K562 (cell line): ENCODE data around the gene CCT3. TPM values are rescaled to one million over a fixed set of nuclear protein-coding genes. Genes with fewer than 3 reads are reported as not detected.

Experiments used
- ASH1L ChIP-seq: fragments of 450-650 bp; IDR thresholded peaks from 2 replicates; pipeline ENCODE4 v1.6.1; 2018; ENCODE audit warnings: borderline replicate concordance, mild to moderate bottlenecking, low read depth; ENCODE audit not compliant: partially characterized antibody
- CBX8 ChIP-seq: fragments of 200-600 bp; sonication (generic); IDR thresholded peaks from 2 replicates; pipeline ENCODE4 v1.6.1; 2012; ENCODE audit warnings: borderline replicate concordance, mixed run types, low read depth, mild to moderate bottlenecking, moderate library complexity, mixed read lengths, low read length, control low read depth, inconsistent platforms; ENCODE audit not compliant: poor library complexity, severe bottlenecking; ENCODE audit errors: extremely low read depth
- DIDO1 ChIP-seq: fragments of 450-650 bp; IDR thresholded peaks from 2 replicates; pipeline ENCODE4 v1.6.1; 2016; ENCODE audit warnings: low read depth, missing biosample characterization, missing genetic modification characterization
- E2F8 ChIP-seq: fragments of 450-650 bp; IDR thresholded peaks from 2 replicates; pipeline ENCODE4 v1.7.1; 2018; ENCODE audit warnings: mild to moderate bottlenecking, low read depth; ENCODE audit not compliant: partially characterized antibody
- MEF2A ChIP-seq: IDR thresholded peaks from 2 replicates; pipeline ENCODE4 v1.6.1; 2011; ENCODE audit warnings: low read depth, mild to moderate bottlenecking, low read length, moderate library complexity; ENCODE audit not compliant: control insufficient read depth
- MYC ChIP-seq, 2 experiments: fragments of 250-450 bp in 1 of 2; sonication (Bioruptor Pico) in 1 of 2; IDR thresholded peaks; 2 replicates each; pipeline versions ENCODE4 v1.5.1 to v1.6.1; 2012 to 2021; ENCODE audit warnings: low read depth in 2 of 2, borderline replicate concordance in 1 of 2, improper control_type of control experiment in 1 of 2, low read length in 1 of 2, mild to moderate bottlenecking in 1 of 2, moderate library complexity in 1 of 2
- MYNN ChIP-seq, 2 experiments: sonication (generic); formaldehyde crosslinking in 1 of 2; IDR thresholded peaks; 2 replicates each; pipeline versions ENCODE4 v1.5.0 to v1.6.1; 2016 to 2020; ENCODE audit warnings: antibody characterized with exemption in 1 of 2, missing genetic modification reagents in 1 of 2
- NCOA1 ChIP-seq: fragments of 450-650 bp; IDR thresholded peaks from 2 replicates; pipeline ENCODE4 v1.6.1; 2016; ENCODE audit warnings: low read depth
- POLR2AphosphoS5 ChIP-seq: IDR thresholded peaks from 2 replicates; pipeline ENCODE4 v1.6.1; 2011; ENCODE audit warnings: mild to moderate bottlenecking, low read depth, low read length, moderate library complexity; ENCODE audit not compliant: control insufficient read depth, insufficient read depth
- RBFOX2 ChIP-seq: fragments of 200-400 bp; formaldehyde crosslinking; IDR thresholded peaks from 2 replicates; pipeline ENCODE4 v1.6.1; 2017; ENCODE audit warnings: low read depth, mild to moderate bottlenecking, low read length, moderate library complexity
- SMAD3 ChIP-seq: fragments of 450-650 bp; formaldehyde crosslinking; conservative IDR thresholded peaks from 2 replicates; pipeline ENCODE4 v1.4.0; 2020; ENCODE audit warnings: mild to moderate bottlenecking
- SMC3 ChIP-seq: conservative IDR thresholded peaks from 2 replicates; pipeline ENCODE4 v1.6.1; 2011; ENCODE audit warnings: low read depth, low read length, improper control_type of control experiment; ENCODE audit not compliant: insufficient read depth
- SRSF7 ChIP-seq: fragments of 200-400 bp; formaldehyde crosslinking; optimal IDR thresholded peaks from 2 replicates; pipeline ENCODE3; 2017; ENCODE audit warnings: mild to moderate bottlenecking, low read depth, low read length
- TBL1XR1 ChIP-seq, 2 experiments: IDR thresholded peaks; 2 replicates each; pipeline ENCODE4 v1.6.1; 2012; ENCODE audit warnings: improper control_type of control experiment in 2 of 2, low read length in 2 of 2, mild to moderate bottlenecking in 1 of 2
- TRIM24 ChIP-seq, 2 experiments: fragments of 450-650 bp; IDR thresholded peaks; 2 replicates each; pipeline ENCODE4 v1.6.1; 2016
- ZBTB33 ChIP-seq: sonication (generic); formaldehyde crosslinking; IDR thresholded peaks from 2 replicates; pipeline ENCODE4 v1.8.1; 2023; ENCODE audit warnings: mild to moderate bottlenecking, missing genetic modification reagents
- ZNF75A ChIP-seq: fragments of 450-650 bp; formaldehyde crosslinking; IDR thresholded peaks from 2 replicates; pipeline ENCODE4 v1.4.0; 2020; ENCODE audit warnings: mild to moderate bottlenecking
- polyA plus RNA-seq, 8 experiments: library from polyadenylated mRNA; depleted of rRNA in 4 of 8; stranded (reverse) in 5 of 8; unstranded in 3 of 8; fragments of >200 nt; fragmentation: Nextera tagmentation in 2 of 8; fragmentation: Illumina TruSeq in 1 of 8; extraction: Ambion mirVana in 2 of 8; extraction: Trizol in 1 of 8; gene quantifications; 2 replicates each; pipeline versions ENCODE4 v1.2.1 to v1.2.3, GENCODE V29; 2011 to 2014; ENCODE audit warnings: inconsistent platforms in 1 of 8, missing spikeins in 1 of 8
- total RNA-seq, 7 experiments: library from RNA; depleted of rRNA in 6 of 7; stranded (reverse); fragments of >200 nt in 6 of 7; fragmentation: Illumina TruSeq in 2 of 7; extraction: Trizol in 2 of 7; gene quantifications; 2 replicates each; pipeline versions ENCODE4 v1.2.1 to v1.2.3, GENCODE V29; 2011 to 2021; ENCODE audit warnings: low replicate concordance in 1 of 7
- TF ChIP-seq, protein P1 (sequence below): sonication (generic); formaldehyde crosslinking; IDR thresholded peaks from 2 replicates; pipeline ENCODE4 v1.9.0; 2022; ENCODE audit warnings: mild to moderate bottlenecking, missing genetic modification reagents
- TF ChIP-seq, protein P2 (sequence below): sonication (generic); formaldehyde crosslinking; IDR thresholded peaks from 2 replicates; pipeline ENCODE4 v1.8.0; 2022; ENCODE audit warnings: missing genetic modification reagents, mild to moderate bottlenecking, moderate library complexity, borderline replicate concordance

CCT3 gene
- total and polyA plus RNA-seq, 9 of the 15 experiments (the other 6 are each of a cell fraction or from before 2014, with no cell fraction given), result 475 to 1,167 (median 610) TPM

- TF ChIP-seq RBFOX2, result peak; percentile 100
- no peak for TF ChIP-seq SMC3
- TF ChIP-seq NCOA1, result no peak
- no peak for TF ChIP-seq CBX8
- TF ChIP-seq E2F8, result peak; percentile 79
- no peak for TF ChIP-seq SRSF7
- peak in 1 of 2 experiments; percentile 61; a peak in 2 of 4 replicates for TF ChIP-seq TBL1XR1 (IDR thresholded peaks at IDR 0.05; ENCODE audit: low read length in 2 of 2)
- peak; percentile 87 for TF ChIP-seq POLR2AphosphoS5
- peak; percentile 57 for TF ChIP-seq ZBTB33
- TF ChIP-seq SMAD3 (CRISPR knock-in tag), result 0 out of 2 replicates have a peak, but pooled peaks have one; percentile 51
- TF ChIP-seq ASH1L, result peak; percentile 41
- peak; percentile 55; the same call in 1 of the 2 replicates for TF ChIP-seq MYNN (IDR thresholded peaks at IDR 0.05)
- no peak for TF ChIP-seq MYNN (CRISPR knock-in tag; IDR thresholded peaks at IDR 0.05)
- TF ChIP-seq, protein P1, sequence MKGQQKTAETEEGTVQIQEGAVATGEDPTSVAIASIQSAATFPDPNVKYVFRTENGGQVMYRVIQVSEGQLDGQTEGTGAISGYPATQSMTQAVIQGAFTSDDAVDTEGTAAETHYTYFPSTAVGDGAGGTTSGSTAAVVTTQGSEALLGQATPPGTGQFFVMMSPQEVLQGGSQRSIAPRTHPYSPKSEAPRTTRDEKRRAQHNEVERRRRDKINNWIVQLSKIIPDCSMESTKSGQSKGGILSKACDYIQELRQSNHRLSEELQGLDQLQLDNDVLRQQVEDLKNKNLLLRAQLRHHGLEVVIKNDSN (CRISPR knock-in tag), result no peak
- TF ChIP-seq MYC (IDR thresholded peaks at IDR 0.05; ENCODE audit: low read depth, low read length), result peak; percentile 86
- no peak for TF ChIP-seq MYC (CRISPR knock-in tag; IDR thresholded peaks at IDR 0.05; ENCODE audit: borderline replicate concordance, low read depth)
- TF ChIP-seq ZNF75A (CRISPR knock-in tag), result 0 out of 2 replicates have a peak, but pooled peaks have one; percentile 48
- peak; percentile 67 for TF ChIP-seq MEF2A
- TF ChIP-seq, protein P2, sequence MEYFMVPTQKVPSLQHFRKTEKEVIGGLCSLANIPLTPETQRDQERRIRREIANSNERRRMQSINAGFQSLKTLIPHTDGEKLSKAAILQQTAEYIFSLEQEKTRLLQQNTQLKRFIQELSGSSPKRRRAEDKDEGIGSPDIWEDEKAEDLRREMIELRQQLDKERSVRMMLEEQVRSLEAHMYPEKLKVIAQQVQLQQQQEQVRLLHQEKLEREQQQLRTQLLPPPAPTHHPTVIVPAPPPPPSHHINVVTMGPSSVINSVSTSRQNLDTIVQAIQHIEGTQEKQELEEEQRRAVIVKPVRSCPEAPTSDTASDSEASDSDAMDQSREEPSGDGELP (CRISPR knock-in tag), result peak; percentile 87
- TF ChIP-seq DIDO1 (tag), result peak; percentile 96
- TF ChIP-seq TRIM24 (IDR thresholded peaks at IDR 0.05), result no peak
These were observed 55.4 kb downstream of the CCT3 start, which contains the start of gene SMG5 (continued) for GRCh38 chr1:156282479-156283222.
